ENCODE data around the gene GANAB.
"Not testable (repeated sequence)": the region's sequence is repeated elsewhere in the genome, so short reads cannot be mapped to it uniquely, and the experiment has no call there.

GANAB gene

DNA sequence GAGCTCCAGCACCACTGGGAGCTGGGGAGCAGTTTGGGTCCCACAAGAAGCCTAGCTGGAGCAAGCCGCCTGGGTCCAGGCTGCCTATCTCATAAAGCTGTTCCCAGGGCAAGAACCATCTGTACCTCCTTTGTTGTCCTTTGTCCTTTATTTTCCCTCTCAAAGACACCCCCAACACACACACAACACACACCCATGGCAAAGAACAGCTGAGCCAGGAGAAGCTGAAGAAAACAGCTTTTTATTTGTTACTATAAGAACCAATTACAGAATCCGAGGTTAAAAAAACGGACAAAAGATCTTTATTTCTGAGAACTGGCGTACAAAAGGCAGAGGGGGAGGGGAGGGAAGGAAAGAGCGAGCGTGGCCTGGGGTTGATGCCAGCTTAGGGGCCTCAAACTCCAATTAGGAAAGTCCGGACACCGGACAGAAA lies 53.4 kb downstream of the GANAB start:
- H3K27ac ChIP-seq, result peak overlapping the region; percentile 96
- TF ChIP-seq, protein P1, sequence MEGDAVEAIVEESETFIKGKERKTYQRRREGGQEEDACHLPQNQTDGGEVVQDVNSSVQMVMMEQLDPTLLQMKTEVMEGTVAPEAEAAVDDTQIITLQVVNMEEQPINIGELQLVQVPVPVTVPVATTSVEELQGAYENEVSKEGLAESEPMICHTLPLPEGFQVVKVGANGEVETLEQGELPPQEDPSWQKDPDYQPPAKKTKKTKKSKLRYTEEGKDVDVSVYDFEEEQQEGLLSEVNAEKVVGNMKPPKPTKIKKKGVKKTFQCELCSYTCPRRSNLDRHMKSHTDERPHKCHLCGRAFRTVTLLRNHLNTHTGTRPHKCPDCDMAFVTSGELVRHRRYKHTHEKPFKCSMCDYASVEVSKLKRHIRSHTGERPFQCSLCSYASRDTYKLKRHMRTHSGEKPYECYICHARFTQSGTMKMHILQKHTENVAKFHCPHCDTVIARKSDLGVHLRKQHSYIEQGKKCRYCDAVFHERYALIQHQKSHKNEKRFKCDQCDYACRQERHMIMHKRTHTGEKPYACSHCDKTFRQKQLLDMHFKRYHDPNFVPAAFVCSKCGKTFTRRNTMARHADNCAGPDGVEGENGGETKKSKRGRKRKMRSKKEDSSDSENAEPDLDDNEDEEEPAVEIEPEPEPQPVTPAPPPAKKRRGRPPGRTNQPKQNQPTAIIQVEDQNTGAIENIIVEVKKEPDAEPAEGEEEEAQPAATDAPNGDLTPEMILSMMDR (conservative IDR thresholded peaks at IDR 0.05), result no peak

DNA sequence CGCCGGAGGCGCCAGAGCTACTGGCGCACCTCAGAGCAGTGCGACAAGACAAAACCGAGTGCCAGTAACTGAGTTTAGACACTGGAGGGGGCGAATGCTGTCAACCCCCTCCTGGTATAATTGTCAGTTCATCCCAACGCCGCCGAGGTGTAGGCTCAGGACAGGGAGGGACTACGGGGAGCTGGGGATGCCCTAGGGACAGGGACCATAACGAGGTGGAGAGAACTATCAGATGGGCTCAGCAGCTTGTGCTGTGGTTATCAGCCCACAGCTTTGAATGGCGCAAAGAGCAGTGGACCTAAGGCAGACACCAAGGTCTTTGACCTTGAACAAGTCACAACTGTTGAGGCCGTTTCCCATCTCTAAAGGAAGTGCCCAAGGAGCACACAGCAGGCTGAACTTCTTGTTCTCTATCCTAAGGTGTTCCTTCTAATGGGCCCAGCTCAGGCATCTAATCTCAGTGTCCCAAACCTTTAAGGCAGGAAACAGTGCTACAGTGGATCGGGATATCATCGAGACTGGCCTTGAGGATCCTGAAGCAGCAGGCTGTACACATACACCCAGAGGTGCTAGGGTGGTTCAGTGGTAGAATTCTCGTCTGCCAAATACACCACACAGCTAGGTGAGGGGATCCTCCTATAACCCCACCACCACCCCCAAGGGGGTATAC lies 54.1 kb downstream of the GANAB start:
- H3K27ac ChIP-seq, result peak overlapping the region; percentile 96
- TF ChIP-seq, protein P1 (conservative IDR thresholded peaks at IDR 0.05), result no peak

DNA sequence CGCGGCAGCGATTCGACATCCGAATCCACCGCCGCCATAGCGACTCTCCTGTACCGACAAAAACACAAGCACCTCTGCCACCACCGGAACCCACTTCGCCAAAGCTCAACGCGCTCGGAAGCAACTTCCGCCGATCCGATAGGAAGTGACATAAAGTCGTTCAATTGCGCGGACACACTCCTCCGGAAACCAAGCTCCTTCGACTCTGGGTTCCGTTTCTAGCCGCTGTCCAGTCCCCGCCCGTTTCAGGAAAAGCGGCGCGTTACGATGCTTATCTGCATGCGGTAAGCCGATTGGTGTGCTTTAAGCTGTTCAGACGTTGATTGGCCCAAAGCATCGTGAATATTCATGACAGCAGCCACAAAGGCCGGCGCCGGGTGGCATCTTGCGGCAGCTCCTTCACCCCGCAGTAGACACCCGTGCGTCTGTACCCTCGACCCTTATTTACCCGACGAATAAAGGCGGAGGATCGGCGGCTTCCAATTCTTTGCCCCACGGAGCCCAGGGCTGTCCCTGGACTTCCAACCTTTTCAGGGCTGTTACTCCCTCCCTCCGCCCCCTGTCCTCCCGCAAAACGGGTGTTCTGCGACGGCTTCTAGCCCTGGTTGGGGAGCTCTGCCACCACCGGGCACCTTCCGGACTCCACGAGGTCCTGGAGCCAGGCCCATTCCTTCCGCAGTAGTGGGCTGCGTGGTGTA lies 54.8 kb downstream of the GANAB start, which contains the start of gene TUT1:
Gene TUT1 (minus strand): TSS at position 76 of the 698 bp plus-strand sequence. CDS start 38 bp downstream, at position 38.
- TF ChIP-seq, protein P1 (conservative IDR thresholded peaks at IDR 0.05), result 0 out of 2 replicates have a peak, but pooled peaks have one; percentile 6

DNA sequence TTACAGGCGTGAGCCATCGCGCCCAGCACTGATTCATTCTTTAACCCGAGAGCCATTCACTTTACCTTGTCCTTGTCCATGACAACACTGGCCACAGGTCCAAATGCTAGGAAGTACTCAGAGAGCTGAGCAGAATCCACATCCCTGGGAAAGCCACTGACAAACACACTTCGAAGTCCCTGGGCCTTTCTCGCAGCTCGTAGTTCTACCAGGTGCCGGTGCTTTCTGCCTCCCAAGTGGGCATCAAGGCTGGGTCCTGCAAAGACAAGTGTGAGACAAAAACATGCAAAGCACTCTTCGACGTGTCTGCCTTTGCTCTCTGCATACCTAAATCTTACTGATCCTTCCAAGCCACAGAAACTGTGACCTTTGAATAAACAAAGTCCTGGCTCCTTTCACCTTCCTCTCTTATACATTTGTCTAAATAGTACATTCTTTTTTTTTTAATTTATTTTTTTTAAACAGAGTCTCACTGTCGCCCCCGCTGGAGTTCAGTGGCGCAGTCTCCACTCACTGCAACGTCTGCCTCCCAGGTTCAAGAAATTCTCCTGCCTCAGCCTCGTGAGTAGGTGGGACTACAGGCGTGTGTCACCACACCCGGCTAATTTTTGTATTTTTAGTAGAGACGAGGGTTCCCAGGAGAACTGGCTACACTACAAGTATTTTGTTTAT lies 57.3 kb downstream of the GANAB start:
- TF ChIP-seq, protein P1 (conservative IDR thresholded peaks at IDR 0.05), result peak; percentile 49

More for the DNA sequence above, 54.8 kb downstream of the GANAB start, which contains the start of gene TUT1:
- peak within 1 kb of the TSS; percentile 96 for H3K27ac ChIP-seq

DNA sequence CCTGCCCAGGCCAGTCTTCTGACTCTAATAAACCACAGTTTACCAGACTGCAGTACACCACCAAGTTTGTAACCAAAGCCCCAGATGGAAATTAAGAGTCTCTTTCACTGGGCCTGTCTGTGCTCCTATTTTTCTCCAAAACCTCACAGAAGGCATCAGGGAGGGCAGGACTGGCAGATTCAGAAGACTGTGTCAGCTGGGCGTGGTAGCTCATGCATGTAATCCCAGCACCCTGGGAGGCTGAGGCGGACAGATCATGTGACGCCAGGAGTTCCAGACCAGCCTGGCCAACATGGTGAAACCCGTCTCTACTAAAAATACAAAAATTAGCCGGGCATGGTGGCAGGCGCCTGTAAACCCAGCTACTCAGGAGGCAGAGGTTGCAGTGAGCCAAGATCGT lies 61.1 kb downstream of the GANAB start:
- H3K27ac ChIP-seq, result not testable (repeated sequence)

More for the DNA sequence above, 57.3 kb downstream of the GANAB start:
- H3K27ac ChIP-seq, result peak overlapping the region; percentile 70

DNA sequence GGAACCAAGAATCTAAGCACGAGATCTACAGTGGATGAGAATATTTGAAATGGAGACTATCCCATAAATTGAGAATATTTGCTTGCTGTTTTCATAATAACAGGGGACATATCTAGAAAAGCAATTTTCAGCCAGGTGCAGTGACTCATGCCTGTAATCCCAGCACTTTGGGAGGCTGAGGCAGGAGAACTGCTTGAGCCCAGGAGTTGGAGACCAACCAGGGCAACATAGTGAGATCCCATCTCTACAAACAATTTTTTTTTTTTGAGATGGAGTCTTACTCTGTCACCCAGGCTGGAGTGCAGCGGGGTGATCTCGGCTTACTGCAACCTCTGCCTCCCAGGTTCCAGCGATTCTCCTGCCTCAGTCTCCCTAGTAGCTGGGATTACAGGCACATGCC lies 64.7 kb downstream of the GANAB start:
- H3K27ac ChIP-seq, result not testable (repeated sequence)

DNA sequence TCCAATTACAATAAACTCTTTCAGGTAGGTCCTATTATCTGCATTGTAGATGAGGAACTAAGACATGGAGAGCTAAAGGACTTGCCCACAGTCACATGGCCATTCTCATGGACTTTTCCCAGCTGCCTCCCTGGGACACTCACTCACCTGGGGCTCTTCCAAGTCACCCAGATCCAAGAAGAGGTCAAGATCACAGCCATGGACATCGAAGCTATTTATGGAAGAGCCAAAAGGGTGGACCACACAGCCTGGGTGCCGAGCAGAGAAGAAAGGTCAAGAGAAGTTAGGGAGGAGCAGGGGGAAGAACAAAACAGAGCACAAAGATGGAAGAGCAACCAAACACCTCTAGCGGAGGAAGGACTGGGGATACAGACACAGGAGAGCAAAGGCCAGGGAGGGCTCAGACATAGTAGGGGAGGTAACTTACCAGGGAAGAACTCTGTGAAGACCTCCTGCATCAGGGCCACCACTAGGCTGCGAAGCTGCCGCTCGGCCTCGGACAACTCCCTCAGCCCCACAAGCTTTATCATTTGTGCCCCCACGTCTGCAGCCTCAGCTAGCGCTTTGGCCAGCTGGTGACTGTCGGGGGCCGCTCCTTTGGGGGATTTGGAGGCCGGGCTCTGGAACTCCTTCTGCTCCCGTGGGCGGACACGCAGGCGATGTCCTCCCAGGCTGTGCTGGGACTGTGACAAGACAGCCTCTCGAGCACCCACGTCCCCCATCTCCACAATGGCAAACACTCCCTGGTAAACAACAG lies 65.3 kb downstream of the GANAB start:
- H3K27ac ChIP-seq, result no peak overlapping the region
- TF ChIP-seq, protein P1 (conservative IDR thresholded peaks at IDR 0.05), result no peak

DNA sequence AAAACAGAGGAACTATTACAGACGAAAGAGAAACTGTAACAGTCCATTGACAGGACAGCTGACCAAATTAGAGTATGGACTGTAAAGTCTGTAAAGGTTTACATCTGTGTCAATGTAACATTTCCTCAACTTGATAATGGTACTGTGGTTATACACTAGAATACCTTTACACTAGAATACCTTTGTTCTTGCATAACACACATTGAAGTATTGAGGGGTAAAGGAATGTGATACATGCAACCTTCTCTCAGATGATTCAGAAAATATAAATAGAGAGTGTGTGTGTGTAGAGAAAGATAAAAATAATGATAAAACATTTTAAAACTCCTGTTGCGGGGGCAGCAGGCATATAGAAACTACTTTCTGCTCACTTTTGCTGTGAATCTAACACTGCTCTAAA lies 67.2 kb downstream of the GANAB start:
- TF ChIP-seq, protein P1 (conservative IDR thresholded peaks at IDR 0.05), result no peak
- no peak overlapping the region for H3K27ac ChIP-seq

Measured in VCaP (cell line).